GM18507 (cell line): Measurements from ENCODE around the gene ELAPOR1.

ENCODE experiments used
- DNase-seq: peaks from one replicate; pipeline ENCODE4 v3.0.0; 2011; ENCODE audit warnings: low read depth; ENCODE audit not compliant: insufficient read length; ENCODE audit errors: extremely low spot score
- FAIRE-seq: peaks from 2 replicates; lab custom pipeline; 2011; peaks lifted over from hg19 to GRCh38; lab: Jason Lieb, UNC

ELAPOR1 gene

GRCh38 chr1:109113590-109114341 lies at the start of gene ELAPOR1:
ELAPOR1 (plus strand) TSS chr1:109114115; CDS start chr1:109114184, 69 bp downstream.
- FAIRE-seq: peak; percentile 59
- DNase-seq: no peak

GRCh38 chr1:109065137-109065536 lies 48.8 kb upstream of the ELAPOR1 start:
- DNase-seq: no peak
- no peak for FAIRE-seq

- no peak for FAIRE-seq
- no peak for DNase-seq
These were observed 46.0 kb upstream of the ELAPOR1 start for GRCh38 chr1:109067883-109068282.

GRCh38 chr1:109069294-109069693 lies 44.6 kb upstream of the ELAPOR1 start:
- no peak for FAIRE-seq
- no peak for DNase-seq

GRCh38 chr1:109075531-109076490 lies 38.1 kb upstream of the ELAPOR1 start, which contains the start of gene TAF13:
TAF13 (minus strand) TSS chr1:109076003; CDS start chr1:109075947, 56 bp downstream.
- DNase-seq: peak; percentile 91
- peak; percentile 95 for FAIRE-seq

GRCh38 chr1:109078317-109078716 lies 35.6 kb upstream of the ELAPOR1 start:
- no peak for DNase-seq
- FAIRE-seq: no peak

GRCh38 chr1:109079240-109079622 lies 34.7 kb upstream of the ELAPOR1 start:
- FAIRE-seq (no peak), DNase-seq (no peak)

GRCh38 chr1:109080441-109081082 lies 33.4 kb upstream of the ELAPOR1 start:
- FAIRE-seq (no peak), DNase-seq (no peak)

- no peak for FAIRE-seq
- no peak for DNase-seq
These were observed 30.4 kb upstream of the ELAPOR1 start for GRCh38 chr1:109083501-109083900.

GRCh38 chr1:109083923-109084322 lies 30.0 kb upstream of the ELAPOR1 start:
- FAIRE-seq: no peak
- no peak for DNase-seq

- DNase-seq: no peak
- FAIRE-seq: no peak
These were observed 29.1 kb upstream of the ELAPOR1 start for GRCh38 chr1:109084563-109085517.

GRCh38 chr1:109089242-109090015 lies 24.5 kb upstream of the ELAPOR1 start:
- no peak for DNase-seq
- no peak for FAIRE-seq

- peak; percentile 81 for FAIRE-seq
- peak; percentile 73 for DNase-seq
These were observed 23.5 kb upstream of the ELAPOR1 start, which contains the start of gene TMEM167B for GRCh38 chr1:109090196-109091077. TMEM167B (plus strand) TSS chr1:109090764; CDS start chr1:109090873, 109 bp downstream.

GRCh38 chr1:109091078-109091838 lies 22.7 kb upstream of the ELAPOR1 start:
- FAIRE-seq: peak; percentile 45
- no peak for DNase-seq

- DNase-seq (no peak), FAIRE-seq (peak; percentile 38)
These were observed 22.1 kb upstream of the ELAPOR1 start for GRCh38 chr1:109091839-109092193.

- no peak for DNase-seq
- FAIRE-seq: no peak
These were observed 19.5 kb upstream of the ELAPOR1 start for GRCh38 chr1:109094377-109094803.
